ENCODE data around the gene CFAP92. TPM values are rescaled to one million over a fixed set of nuclear protein-coding genes. Genes with fewer than 3 reads are reported as not detected.

Gene CFAP92
- polyA plus RNA-seq, 4 donors = 1.1 to 2.0 (median 1.6) TPM

DNA sequence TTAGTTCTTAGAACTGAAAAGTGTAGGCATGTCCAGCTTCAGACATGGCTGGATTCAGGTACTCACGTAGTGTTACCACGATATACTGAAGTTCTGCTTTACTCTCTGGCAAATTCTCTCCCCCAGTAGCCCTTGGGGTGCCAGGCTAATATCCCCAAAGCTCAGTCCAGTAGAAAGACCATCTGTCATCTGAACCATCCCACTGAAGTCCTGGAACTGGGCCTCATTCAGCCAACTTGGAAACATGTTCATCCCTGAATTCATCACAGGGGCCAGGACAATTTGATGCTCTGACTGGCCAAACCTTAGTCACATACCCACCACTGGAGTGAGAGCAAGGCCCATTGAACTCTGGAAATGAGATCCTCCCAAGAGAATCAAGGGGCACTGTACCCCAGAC, 15.4 kb upstream of the CFAP92 start:
- no peak for DNase-seq (ENCODE audit: low read depth in 4 of 4, low spot score in 2 of 4)

DNA sequence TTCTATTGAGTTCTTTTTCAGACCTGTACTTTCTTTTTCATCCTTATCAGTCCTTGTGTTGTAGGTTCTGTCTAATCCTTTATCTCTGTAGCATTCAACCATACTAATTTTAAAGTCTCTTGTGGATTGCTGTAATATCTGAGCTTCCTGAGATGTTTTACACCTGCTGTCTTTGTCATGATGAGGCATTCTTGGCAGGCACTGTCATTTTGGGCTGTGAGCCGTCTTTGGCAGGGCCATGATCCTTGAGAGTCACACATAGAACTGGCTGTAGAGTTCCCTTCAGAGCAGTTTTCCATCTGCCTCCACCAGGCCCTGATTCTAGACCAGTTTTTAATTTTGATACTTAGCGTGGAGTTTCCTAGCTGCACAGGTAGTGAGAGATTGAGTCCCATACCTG, 13.9 kb upstream of the CFAP92 start:
- no peak for DNase-seq (ENCODE audit: low read depth in 4 of 4, low spot score in 2 of 4)

DNA sequence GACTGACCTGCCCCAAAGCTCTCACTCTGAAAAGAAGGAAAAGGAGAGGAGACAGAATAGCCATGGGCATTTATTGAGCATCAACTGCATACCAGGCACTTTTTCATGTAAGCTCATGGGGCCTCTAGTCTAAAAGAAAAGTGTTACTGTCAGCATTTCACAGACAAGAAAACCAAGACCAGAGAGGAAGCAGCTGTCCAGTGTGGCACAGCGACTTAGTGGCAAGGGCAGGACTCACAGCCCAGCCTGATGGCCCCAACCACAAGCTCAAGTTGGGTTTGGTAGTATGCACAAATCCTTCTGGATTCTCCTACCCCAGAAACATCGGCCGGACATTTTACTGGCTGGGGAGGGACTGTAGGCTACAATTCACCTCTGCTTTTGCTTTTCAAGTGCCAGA, 13.0 kb upstream of the CFAP92 start:
- DNase-seq (ENCODE audit: low read depth in 4 of 4, low spot score in 2 of 4) = no peak

DNA sequence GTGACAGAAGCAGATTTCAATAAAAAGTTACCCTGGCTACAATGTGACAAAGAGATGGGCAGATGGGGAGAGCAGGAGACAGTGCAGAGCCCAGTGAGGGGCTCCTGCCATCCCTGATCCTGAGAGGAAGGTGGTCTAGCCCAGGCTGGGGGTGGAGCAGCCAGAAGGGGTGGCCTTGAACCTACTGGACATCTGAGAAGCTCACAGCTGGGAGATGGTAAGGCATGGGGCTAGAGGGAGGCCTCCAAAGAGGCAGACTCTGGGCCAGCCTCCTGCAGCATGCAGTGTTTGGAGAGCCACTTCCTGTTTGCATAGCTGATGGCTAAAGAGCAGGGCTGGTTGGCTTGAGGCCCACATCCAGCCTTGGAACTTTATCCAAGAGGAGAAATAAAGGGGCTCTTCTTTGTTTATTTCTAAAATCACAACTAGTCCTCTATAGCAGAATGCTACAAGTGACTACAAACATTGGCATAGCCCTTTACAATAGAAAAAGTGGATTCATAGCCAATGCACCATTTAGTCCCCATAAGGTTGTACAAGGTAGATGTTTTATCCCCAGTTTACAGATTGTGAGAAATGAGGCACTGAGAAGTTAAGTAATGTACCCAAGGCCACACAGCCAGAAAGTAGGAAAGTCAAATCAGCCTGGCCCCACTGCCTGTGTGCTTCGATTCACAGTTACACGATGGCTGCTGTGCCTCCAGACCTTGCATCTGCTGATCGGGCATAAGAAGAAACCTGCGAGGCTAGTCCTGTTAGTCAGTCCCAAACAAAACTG, 11.8 kb upstream of the CFAP92 start:
- no peak for DNase-seq (ENCODE audit: low read depth in 4 of 4, low spot score in 2 of 4)

DNA sequence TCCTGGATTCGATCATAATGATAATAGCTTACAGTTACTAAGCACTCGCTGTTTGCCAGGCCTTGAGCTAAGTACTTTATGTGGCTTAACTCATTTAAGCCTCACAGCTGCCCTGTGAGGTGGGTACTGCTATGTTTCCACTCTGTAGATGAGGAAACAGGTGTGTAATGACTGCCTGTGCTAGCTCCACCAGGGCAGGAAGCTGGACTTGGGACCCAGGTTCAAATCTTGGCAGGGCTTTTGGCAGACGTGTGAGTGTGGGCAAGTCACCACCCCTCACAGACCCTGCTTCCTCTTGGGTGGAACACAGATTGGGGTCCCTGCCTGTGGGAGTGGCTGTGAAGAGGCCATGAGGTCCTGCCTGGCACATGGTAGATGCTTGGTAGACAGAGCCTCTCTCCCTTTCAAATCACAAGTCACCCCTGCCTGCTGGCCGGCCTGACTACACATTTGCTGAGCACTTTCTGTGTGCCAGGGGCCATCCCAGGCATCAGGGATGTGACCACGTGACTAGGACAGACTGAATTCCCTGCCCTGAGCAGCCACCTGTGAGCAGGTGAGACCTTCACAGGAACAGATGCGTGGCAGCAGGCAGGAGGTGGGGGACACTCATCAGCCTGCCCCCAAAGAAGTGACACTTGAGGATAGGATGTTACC, 10.9 kb upstream of the CFAP92 start:
- DNase-seq (ENCODE audit: low read depth in 4 of 4, low spot score in 2 of 4) = no peak

DNA sequence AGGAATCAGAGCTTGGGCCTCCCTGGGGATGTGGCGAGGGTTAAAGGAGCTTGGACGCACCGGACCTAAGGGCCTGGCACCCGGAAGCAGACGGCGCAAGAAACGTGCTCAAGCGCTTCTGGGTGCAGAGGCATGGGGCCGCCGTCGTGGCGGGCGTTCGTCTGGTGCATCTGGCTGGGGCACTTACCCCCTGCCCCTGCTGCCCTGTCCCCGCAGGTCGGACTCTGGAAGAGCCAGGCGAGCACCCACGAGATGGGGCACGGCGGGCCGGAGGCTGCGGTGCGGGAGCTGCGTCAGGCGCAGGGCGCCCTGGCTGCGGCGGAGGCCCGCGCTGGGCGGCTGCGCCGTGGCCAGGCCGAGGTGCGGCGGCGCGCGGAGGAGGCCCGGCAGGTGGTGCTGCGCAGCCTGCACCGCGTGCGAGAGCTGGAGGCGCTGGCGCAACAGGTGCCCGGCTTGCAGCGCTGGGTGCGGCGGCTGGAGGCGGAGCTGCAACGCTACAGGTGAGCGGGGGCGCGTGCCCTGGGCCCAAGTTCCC, 9.8 kb upstream of the CFAP92 start:
- DNase-seq (ENCODE audit: low read depth in 4 of 4, low spot score in 2 of 4) = no peak

DNA sequence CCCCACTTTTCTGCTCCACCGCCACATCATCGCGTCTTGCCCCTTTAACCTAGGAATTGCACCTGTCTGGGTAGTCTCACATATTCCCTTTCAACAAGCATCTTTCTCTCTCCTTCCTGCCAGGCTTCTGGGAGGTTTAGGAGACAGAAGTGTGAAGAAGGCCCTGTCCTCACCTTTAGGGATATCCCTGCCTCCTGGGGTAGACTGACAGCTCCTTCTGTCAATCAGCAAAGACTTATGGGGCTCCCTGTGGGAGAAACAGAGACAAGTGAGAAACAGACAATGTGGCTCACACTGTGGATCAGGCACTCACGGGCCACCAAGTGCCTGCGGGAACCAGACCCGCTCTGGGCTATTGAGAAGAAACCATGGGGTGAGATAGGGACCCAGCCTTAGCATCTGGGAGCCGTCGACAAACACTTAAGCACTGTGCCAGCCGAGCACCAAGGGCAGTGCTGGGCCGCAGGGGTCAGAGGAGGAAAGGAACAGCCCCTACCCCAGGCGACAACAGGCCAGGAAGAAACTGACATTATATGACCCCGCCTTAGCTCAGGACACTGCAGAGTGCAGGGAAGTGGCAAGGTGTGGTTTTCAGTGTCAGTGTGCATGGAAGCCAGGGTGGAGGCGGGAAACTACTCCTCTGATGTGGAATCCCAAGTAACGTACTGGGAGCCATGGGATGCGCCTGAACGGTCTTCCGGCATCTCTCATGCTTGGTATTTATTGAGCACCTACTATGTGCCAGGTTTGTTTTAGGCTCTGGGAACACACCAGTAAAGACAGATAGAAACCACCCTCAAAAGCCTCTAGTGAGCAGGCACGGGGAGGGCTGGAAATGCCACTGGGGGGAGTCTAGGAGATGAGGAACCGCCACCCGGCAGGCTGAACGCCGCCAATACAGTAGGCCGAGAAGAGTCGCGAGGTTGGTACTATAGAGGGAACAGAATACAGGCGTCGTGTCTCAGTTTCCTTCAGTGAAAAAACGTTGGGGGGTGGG, 9.0 kb upstream of the CFAP92 start:
- no peak for DNase-seq (ENCODE audit: low read depth in 4 of 4, low spot score in 2 of 4)

DNA sequence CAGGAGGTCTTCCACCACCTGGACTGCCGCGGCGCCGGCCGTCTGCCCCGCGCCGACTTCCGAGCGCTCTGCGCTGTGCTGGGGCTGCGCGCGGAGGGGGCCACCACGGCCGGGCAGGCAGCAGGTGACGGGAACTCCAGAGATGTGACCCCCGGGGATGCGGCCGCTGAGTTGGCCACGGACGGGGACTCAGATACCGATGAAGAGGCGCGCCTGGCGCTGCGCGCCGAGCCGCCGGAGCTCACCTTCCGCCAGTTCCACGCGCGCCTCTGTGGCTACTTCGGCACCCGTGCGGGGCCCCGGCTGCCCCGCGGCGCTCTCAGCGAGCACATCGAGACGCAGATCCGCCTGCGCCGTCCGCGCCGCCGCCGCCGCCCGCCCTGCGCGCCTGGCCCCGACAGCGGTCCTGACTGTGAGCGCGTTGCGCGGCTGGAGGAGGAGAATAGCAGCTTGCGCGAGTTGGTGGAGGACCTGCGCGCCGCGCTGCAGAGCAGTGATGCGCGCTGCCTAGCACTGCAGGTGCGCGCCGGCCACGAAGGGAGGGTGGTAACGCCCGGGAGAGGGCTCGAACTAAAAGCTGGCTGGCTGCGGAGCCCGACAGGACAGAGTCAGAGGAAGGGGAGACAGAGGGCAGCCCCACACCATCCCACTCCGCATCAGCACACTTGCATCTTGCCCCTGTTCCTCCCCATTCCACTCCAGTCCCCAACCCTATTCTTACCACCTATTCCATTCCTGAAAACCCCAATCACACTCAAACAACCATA, 8.1 kb upstream of the CFAP92 start:
- no peak for DNase-seq (ENCODE audit: low read depth in 4 of 4, low spot score in 2 of 4)

DNA sequence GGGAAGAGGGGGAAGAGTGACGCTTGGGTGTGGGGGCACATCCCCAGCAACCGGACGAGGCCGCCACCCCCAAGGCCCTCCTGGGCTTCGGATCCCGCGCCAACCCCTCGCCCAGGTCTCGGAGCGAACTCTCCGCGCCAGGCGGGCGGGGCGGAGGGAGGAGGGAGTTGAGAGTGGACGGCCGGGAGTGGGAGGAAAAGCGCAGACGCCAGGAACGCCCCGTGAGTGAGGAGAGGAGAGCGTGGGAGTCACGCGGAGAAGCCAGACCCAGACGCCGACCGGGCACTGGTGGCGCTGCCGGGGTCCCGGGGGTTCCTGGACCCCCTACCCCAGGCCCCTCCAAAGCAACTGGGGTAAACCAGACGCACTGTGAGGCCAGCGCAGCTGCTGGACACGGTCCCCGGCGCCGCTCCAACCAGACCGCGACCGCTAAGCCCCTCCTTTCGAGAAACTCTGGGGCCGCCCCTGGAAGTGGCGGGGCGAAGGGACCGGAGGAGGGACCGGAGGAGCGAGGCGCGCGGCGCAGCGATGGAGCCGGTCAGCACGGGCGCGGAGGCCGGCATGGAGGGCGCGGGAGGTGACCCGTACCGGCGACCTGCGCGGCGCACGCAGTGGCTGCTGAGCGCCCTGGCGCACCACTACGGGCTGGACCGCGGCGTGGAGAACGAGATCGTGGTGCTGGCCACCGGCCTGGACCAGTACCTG, 7.4 kb upstream of the CFAP92 start, which contains the start of gene EFCC1:
EFCC1 (plus strand) TSS at position 204 of the 705 bp plus-strand sequence; CDS start at position 529, 325 bp downstream.
- peak in 2 of 4 donors; percentile 47 to 63 for DNase-seq (ENCODE audit: low read depth in 4 of 4, low spot score in 2 of 4)

DNA sequence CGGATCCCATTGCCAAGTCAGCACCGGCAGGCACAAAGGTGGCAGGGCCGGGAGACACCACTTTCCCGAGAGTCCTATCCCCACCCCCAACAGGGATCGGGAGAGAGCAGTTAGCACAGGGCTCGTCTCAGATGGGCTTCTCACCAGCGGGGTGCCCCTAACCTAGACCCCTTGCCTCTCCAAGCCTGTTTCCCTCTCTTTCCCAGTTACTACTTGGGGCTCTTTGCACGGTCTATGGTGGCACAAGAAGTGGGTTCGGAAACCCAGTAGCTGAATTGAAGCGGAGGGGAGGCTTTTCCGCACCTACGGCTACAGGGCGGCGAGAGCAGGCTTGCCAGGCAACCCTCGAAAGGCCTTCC, 6.8 kb upstream of the CFAP92 start:
- no peak for DNase-seq (ENCODE audit: low read depth in 4 of 4, low spot score in 2 of 4)

DNA sequence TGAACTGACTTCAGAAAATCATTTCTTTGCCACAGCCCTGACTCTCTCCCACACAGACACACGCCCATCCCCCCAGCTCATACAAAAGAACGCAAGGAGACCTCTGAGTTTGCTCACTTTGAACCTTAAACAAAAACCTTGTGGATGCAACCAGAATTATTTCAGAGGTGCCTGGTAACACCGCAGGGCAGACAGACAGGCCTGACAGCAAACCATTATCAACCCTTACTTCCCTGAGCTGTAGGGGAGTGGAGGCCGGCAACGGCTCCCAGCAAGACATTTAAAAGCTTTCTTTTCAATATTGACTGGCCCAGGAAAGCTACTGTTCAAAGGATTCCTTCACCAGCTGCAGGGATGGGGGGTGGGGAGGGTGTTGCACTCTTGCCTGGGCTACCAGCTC, 5.2 kb upstream of the CFAP92 start:
- DNase-seq (ENCODE audit: low read depth in 4 of 4, low spot score in 2 of 4) = no peak

DNA sequence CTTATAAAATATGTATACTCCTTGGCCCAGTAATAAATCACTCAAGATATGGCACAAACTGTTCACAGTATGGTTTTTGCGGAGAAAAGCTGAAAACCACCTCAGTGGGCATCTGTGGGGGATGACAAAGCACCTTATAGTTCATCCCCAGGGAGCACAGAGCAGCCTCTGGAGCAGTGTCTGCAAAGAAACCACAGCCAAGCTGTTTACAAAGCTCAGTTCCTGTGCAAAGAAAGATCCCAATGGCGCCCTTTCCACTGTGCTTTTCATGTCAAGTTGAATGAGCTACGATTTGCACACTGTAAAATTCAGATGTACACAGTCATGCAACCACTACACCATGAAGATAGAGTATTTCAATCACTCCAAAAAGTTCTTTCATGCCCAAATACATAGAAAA, 4.7 kb upstream of the CFAP92 start:
- no peak for DNase-seq (ENCODE audit: low read depth in 4 of 4, low spot score in 2 of 4)

DNA sequence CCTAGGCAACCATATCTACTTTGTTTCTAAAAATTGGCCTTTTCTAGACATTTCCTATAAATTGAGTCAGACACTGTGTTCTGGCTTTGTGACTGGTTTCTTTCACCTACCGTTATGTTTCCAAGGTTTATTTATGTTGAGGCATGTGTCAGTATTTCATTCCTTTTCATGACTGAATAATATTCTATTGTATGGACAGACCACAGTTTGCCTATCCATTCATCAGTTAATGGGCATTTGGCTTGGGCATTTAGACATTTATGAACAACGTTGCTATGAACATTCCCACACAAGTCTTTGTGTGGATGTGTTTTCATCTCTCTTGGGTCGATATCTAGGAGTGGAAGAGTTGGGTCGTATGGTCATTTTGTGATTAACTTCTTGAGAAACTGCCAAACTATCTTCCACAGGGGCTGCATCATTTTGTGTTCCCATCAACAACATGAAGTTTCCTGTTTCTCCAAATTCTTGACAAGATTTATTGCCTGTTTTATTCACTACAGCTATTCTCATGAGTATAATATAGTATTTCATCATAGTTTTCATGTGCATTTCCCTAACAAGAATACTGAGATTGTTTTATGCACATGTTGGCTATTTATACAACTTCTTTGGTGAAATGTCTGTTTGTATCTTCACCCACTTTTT, 3.7 kb upstream of the CFAP92 start:
- no peak for DNase-seq (ENCODE audit: low read depth in 4 of 4, low spot score in 2 of 4)

DNA sequence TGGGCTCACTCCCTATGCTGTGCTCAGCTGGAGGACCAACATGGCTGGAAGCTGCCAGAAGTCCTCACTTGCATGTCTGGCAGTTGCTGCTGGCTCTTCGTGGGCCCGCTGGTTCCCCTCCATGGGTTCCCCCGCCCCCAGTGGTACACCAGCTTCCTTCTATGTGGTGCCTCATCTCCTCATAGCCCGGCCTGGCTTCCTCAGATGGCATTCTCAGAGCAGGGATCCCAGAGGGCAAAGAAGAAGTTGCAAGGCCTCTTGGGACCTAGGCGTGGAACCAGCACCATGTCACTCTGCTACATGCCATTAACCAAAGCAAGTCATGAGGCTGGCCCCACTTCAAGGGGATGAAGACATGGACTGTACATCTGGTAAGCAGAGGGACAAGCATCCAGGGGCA, 2.9 kb upstream of the CFAP92 start:
- no peak for DNase-seq (ENCODE audit: low read depth in 4 of 4, low spot score in 2 of 4)

DNA sequence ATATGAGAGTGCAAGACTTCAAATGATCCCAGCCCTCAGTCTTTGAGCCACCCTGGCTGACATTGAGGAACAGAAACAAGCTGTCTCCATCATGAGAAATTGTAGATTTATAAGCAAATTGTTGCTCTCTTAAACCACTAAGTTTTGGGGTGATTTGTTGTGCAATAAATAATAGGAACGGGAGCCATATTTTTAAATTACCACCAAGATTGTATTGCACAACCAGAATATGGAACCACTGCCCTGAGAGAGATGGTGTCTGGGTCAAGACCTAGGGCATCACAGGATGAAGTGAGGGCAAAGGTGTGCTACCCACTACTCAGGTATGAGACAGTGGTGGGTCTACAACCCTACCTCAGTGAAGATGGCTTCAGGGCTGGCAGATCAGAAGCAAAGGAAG, 2.3 kb upstream of the CFAP92 start:
- DNase-seq (ENCODE audit: low read depth in 4 of 4, low spot score in 2 of 4) = no peak

DNA sequence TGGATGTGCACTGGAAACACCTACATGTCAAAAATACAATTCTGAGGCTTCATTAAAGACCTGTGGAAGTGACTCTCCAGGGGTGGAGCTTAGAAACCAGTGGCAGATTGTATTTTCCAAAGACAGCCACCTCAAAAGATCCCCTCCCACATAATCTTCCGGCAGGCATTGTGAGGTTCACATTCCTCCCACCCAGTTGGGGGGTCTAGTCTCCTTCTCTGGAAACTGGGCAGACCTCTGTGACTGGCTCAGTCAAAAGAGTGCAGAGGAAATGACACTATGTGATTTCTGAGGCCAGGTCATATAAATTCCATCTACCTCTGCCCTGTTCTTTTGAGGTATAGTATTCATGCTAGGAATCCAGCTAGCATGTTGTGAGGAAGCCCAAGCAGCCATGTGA, 1.9 kb upstream of the CFAP92 start:
- no peak for DNase-seq (ENCODE audit: low read depth in 4 of 4, low spot score in 2 of 4)

DNA sequence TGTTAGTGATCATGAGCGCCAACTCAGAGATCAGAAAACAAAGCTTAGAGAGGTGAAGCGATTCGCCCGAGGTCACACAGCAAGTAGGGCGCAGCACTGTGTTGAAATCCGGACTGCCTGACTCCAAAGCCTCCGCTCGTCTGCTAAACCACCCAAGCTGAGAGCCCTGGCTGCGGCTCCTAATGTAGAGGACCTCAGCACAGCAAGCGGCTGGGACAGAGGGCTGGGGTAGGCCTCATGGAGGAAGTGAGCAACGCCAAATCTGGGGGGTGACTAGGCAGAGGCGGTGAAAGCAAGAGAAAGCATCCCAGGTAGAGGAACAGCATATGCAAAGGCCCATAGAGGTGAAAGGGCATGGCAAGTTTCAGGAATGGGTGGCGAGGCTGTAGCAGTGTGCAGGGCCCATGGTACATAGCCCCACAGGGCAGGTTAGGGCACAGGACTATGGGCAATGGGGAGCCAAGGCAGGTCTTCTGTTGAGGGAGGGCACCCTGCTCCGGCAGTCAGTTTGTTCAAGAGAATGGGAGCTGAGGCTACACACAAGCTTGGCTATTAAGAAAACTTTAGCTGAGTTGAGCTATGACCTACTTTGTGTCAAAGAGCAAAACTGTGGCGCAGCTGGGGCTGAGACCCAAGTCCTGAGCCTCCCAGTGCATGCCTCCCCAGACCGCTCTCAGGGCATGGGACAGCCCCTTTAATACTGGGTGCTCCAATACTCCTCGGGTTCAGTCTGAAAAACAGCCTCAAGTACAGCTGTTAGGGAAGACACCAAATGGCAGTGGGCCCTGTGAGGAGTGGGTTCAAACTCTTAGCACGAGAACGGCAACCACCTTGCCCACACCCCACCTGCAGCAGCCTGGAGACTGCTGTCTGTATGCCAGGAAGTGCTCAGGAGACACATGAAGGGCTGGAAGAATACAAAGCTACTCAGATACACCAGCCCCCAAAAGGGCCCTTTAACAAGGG, 988 bp upstream of the CFAP92 start:
- DNase-seq (ENCODE audit: low read depth in 4 of 4, low spot score in 2 of 4) = no peak

DNA sequence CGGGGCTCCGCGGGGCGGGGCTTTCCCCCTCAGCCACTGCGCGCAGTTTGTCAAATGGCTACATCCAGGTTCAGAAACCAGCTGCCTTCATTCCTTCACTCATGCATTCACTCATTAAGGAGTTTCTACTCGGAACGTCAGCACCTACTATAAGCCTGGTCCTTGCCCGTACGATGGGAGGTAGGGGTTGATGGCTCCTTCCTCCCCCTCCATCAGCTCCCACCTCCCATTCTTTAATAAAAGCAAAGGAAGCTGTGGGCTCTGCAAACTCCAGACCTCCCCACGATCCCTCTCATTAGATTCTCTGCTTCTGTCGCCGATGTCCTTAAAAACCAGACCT, 267 bp upstream of the CFAP92 start:
- no peak for DNase-seq (ENCODE audit: low read depth in 4 of 4, low spot score in 2 of 4)
